Measurements from ENCODE around the gene CCNG1. TPM values are rescaled to one million over a fixed set of nuclear protein-coding genes. Genes with fewer than 3 reads are reported as not detected.

Gene CCNG1
- polyA plus RNA-seq, 1 donor from 2014 or later: 106 TPM

- Histone ChIP-seq H3K9ac (ENCODE audit: low read length) (no peak overlapping the region), H3K27ac (ENCODE audit: low read length) (no peak overlapping the region), H3F3A (ENCODE audit: insufficient read depth, low read length, poor library complexity, severe bottlenecking) (no peaks in the 10 kb centered on the region), H4K20me1 (ENCODE audit: insufficient read depth) (no peaks in the 10 kb centered on the region), H3K36me3 (ENCODE audit: insufficient read depth, low read length) (peaks cover 5% of the 10 kb centered on the region), H3K4me2 (ENCODE audit: low read length) (no peak overlapping the region), H3K9me3 (ENCODE audit: low read length) (no peaks in the 10 kb centered on the region), H3K9me2 (ENCODE audit: insufficient read depth, low read length) (no peaks in the 10 kb centered on the region), H3K27me3 (ENCODE audit: insufficient read depth, low read depth, low read length) (no peaks in the 10 kb centered on the region), H2AFZ (ENCODE audit: low read depth, low read length) (no peak overlapping the region), H3K79me2 (replicated peaks; ENCODE audit: insufficient read depth, low read length) (no peaks in the 10 kb centered on the region), H3K4me3 (ENCODE audit: low read length) (no peak overlapping the region)
- TF ChIP-seq EZH2 (IDR thresholded peaks at IDR 0.05; ENCODE audit: borderline replicate concordance, insufficient read depth, low read length, poor library complexity, severe bottlenecking) (no peak), RAD21 (conservative IDR thresholded peaks at IDR 0.05) (no peak), EP300 (conservative IDR thresholded peaks at IDR 0.05; ENCODE audit: poor library complexity, severe bottlenecking) (no peak), SMC3 (conservative IDR thresholded peaks at IDR 0.05; ENCODE audit: poor library complexity) (no peak), TAF1 (IDR thresholded peaks at IDR 0.05; ENCODE audit: low read depth) (no peak), POLR2AphosphoS5 (IDR thresholded peaks at IDR 0.05) (no peak), CTCF (IDR thresholded peaks at IDR 0.05; ENCODE audit: poor library complexity, severe bottlenecking) (no peak), MXI1 (conservative IDR thresholded peaks at IDR 0.05; ENCODE audit: poor library complexity, severe bottlenecking) (no peak), REST (IDR thresholded peaks at IDR 0.05; ENCODE audit: borderline replicate concordance) (no peak)
Measured at GRCh38 chr5:163447875-163448274, 10.5 kb downstream of the CCNG1 start.

GRCh38 chr5:163448491-163448890, 11.1 kb downstream of the CCNG1 start:
- H2AFZ ChIP-seq (ENCODE audit: low read depth, low read length): no peak overlapping the region
- H3K79me2 ChIP-seq (replicated peaks; ENCODE audit: insufficient read depth, low read length): no peaks in the 10 kb centered on the region
- H3K27me3 ChIP-seq (ENCODE audit: insufficient read depth, low read depth, low read length): no peaks in the 10 kb centered on the region
- TF ChIP-seq EZH2 (IDR thresholded peaks at IDR 0.05; ENCODE audit: borderline replicate concordance, insufficient read depth, low read length, poor library complexity, severe bottlenecking) (no peak), SMC3 (conservative IDR thresholded peaks at IDR 0.05; ENCODE audit: poor library complexity) (no peak)
- H3K9me3 ChIP-seq (ENCODE audit: low read length): no peaks in the 10 kb centered on the region
- H3F3A ChIP-seq (ENCODE audit: insufficient read depth, low read length, poor library complexity, severe bottlenecking): no peaks in the 10 kb centered on the region
- peaks cover 5% of the 10 kb centered on the region for H3K36me3 ChIP-seq (ENCODE audit: insufficient read depth, low read length)
- H3K9me2 ChIP-seq (ENCODE audit: insufficient read depth, low read length): no peaks in the 10 kb centered on the region
- H3K9ac ChIP-seq (ENCODE audit: low read length): no peak overlapping the region
- no peak overlapping the region for H3K4me3 ChIP-seq (ENCODE audit: low read length)
- no peaks in the 10 kb centered on the region for H4K20me1 ChIP-seq (ENCODE audit: insufficient read depth)
- H3K4me2 ChIP-seq (ENCODE audit: low read length): no peak overlapping the region
- no peak overlapping the region for H3K27ac ChIP-seq (ENCODE audit: low read length)

- Histone ChIP-seq H3K79me2 (replicated peaks; ENCODE audit: insufficient read depth, low read length) (no peaks in the 10 kb centered on the region), H3K36me3 (ENCODE audit: insufficient read depth, low read length) (peaks cover 9% of the 10 kb centered on the region), H3K4me2 (ENCODE audit: low read length) (no peak overlapping the region), H3K9ac (ENCODE audit: low read length) (no peak overlapping the region), H3K9me3 (ENCODE audit: low read length) (no peaks in the 10 kb centered on the region), H3K27me3 (ENCODE audit: insufficient read depth, low read depth, low read length) (no peaks in the 10 kb centered on the region), H3F3A (ENCODE audit: insufficient read depth, low read length, poor library complexity, severe bottlenecking) (no peaks in the 10 kb centered on the region), H3K9me2 (ENCODE audit: insufficient read depth, low read length) (no peaks in the 10 kb centered on the region), H4K20me1 (ENCODE audit: insufficient read depth) (no peaks in the 10 kb centered on the region), H3K27ac (ENCODE audit: low read length) (no peak overlapping the region), H2AFZ (ENCODE audit: low read depth, low read length) (no peak overlapping the region), H3K4me3 (ENCODE audit: low read length) (no peak overlapping the region)
- no peak for TF ChIP-seq POLR2AphosphoS5 (IDR thresholded peaks at IDR 0.05)
- no peak for TF ChIP-seq EZH2 (IDR thresholded peaks at IDR 0.05; ENCODE audit: borderline replicate concordance, insufficient read depth, low read length, poor library complexity, severe bottlenecking)
- no peak for TF ChIP-seq MXI1 (conservative IDR thresholded peaks at IDR 0.05; ENCODE audit: poor library complexity, severe bottlenecking)
- no peak for TF ChIP-seq EP300 (conservative IDR thresholded peaks at IDR 0.05; ENCODE audit: poor library complexity, severe bottlenecking)
- no peak for TF ChIP-seq CTCF (IDR thresholded peaks at IDR 0.05; ENCODE audit: poor library complexity, severe bottlenecking)
- TF ChIP-seq SMC3 (conservative IDR thresholded peaks at IDR 0.05; ENCODE audit: poor library complexity): no peak
- TF ChIP-seq REST (IDR thresholded peaks at IDR 0.05; ENCODE audit: borderline replicate concordance): no peak
- no peak for TF ChIP-seq TAF1 (IDR thresholded peaks at IDR 0.05; ENCODE audit: low read depth)
- no peak for TF ChIP-seq RAD21 (conservative IDR thresholded peaks at IDR 0.05)
Measured at GRCh38 chr5:163451489-163451888, 14.1 kb downstream of the CCNG1 start.

Data from neural cell (in vitro differentiated cells).